GM12892 (cell line): ENCODE measurements around the gene GGT7.
A peak's percentile ranks its signal among the peaks of the same experiment; 100 is the strongest.

ENCODE experiments used
- DNase-seq: peaks from one replicate; pipeline ENCODE4 v3.0.0; 2011; ENCODE audit not compliant: insufficient read length
- FAIRE-seq: peaks from 2 replicates; lab custom pipeline; 2011; peaks lifted over from hg19 to GRCh38; lab: Jason Lieb, UNC
- POLR2A ChIP-seq: IDR thresholded peaks from 2 replicates; pipeline ENCODE4 v1.6.1; 2011; ENCODE audit warnings: low read depth, low read length, control low read depth
- POLR2AphosphoS5 ChIP-seq: IDR thresholded peaks from 2 replicates; pipeline ENCODE4 v1.6.1; 2011; ENCODE audit warnings: low read depth, low read length, control low read depth
- TAF1 ChIP-seq: IDR thresholded peaks from 2 replicates; pipeline ENCODE4 v1.6.1; 2011; ENCODE audit warnings: low read depth, mild to moderate bottlenecking, control low read depth, low read length, borderline replicate concordance

Gene GGT7

DNA sequence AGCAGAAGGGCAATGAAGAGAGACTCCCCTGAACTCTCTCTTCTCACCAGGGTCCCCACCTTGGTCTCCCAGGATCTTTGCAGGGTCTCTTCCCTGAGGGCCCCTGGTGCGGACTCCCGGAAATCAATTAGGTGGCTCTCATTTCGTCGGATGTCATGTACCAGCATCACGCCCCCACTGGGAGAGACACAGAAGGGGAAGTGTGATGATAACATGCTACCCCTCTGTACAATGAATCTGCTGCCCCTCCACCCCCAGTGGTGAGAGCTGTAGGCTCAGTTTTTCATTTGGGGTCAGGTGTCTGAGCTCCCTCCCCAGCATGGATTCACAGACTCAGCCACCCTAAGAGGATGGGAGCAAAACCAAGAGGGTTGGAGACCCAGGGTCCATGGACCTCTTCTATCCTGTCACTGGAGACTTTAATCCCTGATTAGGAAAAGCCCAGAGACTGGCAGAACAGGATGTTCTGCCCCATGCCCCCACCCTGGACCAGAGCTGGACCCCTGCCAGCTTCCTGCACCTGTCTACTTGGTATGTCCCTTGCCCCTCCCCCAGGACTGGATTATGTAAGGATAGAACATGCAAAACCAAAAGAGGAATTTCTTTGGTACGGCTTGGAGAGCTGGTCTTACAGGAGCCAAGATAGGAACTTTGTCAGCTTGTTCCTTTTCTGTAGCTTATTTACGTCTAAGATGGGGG, 11.1 kb downstream of the GGT7 start:
- DNase-seq (no peak), FAIRE-seq (no peak)
- TF ChIP-seq POLR2A (no peak), TAF1 (no peak)

DNA sequence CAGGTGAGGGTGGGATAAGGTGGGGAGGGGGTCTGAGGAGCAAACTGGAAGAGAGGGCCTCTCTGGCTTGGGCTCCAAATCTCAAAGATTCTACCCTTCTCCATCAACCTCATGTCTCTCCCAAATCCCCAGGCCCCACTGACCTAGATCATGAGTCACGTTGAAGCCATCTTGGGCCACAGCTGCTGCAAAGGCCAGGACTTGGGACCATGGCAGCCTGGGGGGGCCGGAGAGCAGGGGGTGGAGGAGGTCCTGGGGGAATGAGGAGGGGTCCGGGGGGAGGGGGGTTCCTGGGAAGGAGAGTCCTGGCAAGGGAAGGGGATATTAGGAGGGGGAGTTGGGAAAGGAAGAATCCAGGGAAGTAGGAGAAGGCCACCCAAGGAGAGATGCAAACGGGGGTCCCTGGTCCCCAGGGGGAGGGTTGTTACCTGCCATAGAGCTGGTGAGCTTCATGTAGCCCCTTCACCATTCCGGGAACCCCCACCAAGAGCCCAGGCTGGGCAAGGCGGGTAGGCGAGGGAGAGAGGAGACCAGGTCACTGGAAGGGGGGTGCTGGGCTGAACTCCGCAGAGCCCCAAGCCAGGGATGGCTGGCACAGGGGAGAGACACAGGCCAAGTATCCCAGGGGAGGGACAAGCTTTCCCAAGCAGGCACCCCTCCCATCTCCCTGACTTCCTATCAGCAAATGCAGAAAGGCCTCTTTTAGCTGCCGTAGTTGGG, 12.7 kb downstream of the GGT7 start:
- TF ChIP-seq POLR2AphosphoS5 (no peak), POLR2A (no peak), TAF1 (no peak)

GRCh38 chr20:34859367-34859766, 13.3 kb downstream of the GGT7 start:
- DNase-seq (no peak), FAIRE-seq (no peak)
- no peak for TF ChIP-seq POLR2AphosphoS5
- TF ChIP-seq TAF1 = no peak
- TF ChIP-seq POLR2A = no peak

More for the DNA sequence above, 12.7 kb downstream of the GGT7 start:
- no peak for FAIRE-seq
- DNase-seq = no peak

- FAIRE-seq (no peak), DNase-seq (no peak)
- TF ChIP-seq TAF1 = no peak
- no peak for TF ChIP-seq POLR2A
- TF ChIP-seq POLR2AphosphoS5 = no peak
Measured at GRCh38 chr20:34852298-34852697, 20.4 kb downstream of the GGT7 start.

DNA sequence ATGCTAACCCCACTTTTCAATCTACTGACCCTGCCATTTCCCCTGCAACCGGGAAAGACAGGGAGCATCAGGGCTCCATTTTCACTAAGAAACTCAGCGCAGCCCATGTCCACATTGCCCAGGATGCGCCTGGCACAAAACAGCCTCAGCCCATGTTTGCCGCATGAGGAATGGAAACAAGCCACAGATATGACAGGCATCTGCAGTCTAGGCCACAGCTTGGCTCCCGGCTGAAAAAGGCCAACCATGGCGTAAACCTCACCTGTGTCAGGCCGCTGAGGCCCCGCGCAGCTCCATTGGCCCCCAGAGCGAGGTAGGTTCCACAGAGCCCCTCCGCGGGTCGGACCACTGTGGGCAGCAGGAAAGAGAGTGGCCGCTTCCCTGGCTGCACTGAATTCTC, 21.7 kb downstream of the GGT7 start:
- no peak for TF ChIP-seq POLR2A
- no peak for TF ChIP-seq POLR2AphosphoS5
- no peak for TF ChIP-seq TAF1
- no peak for DNase-seq
- no peak for FAIRE-seq

- no peak for DNase-seq
- FAIRE-seq = no peak
- TF ChIP-seq POLR2A (no peak), POLR2AphosphoS5 (no peak), TAF1 (no peak)
Measured at GRCh38 chr20:34849778-34850177, 22.9 kb downstream of the GGT7 start.

GRCh38 chr20:34848597-34848996, 24.1 kb downstream of the GGT7 start:
- FAIRE-seq (no peak), DNase-seq (no peak)
- TF ChIP-seq POLR2A (no peak), POLR2AphosphoS5 (no peak), TAF1 (no peak)

DNA sequence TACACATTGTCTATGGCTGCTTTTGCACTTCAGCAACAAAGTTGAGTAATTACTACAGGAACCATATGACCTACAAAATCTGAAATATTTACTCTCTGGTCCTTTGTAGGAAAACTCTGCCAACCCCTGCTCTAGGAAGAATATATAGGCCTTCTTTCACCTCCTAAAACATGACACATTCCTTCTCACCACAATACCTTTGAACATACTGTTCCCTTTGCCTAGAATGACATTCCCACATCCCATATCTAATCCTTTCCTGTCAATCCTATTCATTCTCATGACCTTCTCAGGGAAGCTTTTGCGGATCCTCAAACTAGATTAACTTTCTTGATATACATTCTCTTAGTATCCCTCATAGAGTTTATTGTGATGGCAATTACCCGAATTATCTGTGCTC, 29.2 kb downstream of the GGT7 start:
- TF ChIP-seq POLR2AphosphoS5 (no peak), TAF1 (no peak), POLR2A (no peak)
- FAIRE-seq = no peak
- no peak for DNase-seq

- TF ChIP-seq POLR2AphosphoS5 = no peak
- no peak for TF ChIP-seq POLR2A
- no peak for TF ChIP-seq TAF1
- DNase-seq = no peak
- no peak for FAIRE-seq
Measured at GRCh38 chr20:34842143-34842542, 30.5 kb downstream of the GGT7 start.

- FAIRE-seq = peak; percentile 51
- no peak for DNase-seq
- TF ChIP-seq POLR2A = no peak
- TF ChIP-seq POLR2AphosphoS5 = no peak
- TF ChIP-seq TAF1 = no peak
Measured at GRCh38 chr20:34834459-34834893, 38.2 kb downstream of the GGT7 start.

- no peak for DNase-seq
- FAIRE-seq = no peak
- TF ChIP-seq POLR2A (no peak), POLR2AphosphoS5 (no peak), TAF1 (no peak)
Measured at GRCh38 chr20:34831936-34832335, 40.7 kb downstream of the GGT7 start.

DNA sequence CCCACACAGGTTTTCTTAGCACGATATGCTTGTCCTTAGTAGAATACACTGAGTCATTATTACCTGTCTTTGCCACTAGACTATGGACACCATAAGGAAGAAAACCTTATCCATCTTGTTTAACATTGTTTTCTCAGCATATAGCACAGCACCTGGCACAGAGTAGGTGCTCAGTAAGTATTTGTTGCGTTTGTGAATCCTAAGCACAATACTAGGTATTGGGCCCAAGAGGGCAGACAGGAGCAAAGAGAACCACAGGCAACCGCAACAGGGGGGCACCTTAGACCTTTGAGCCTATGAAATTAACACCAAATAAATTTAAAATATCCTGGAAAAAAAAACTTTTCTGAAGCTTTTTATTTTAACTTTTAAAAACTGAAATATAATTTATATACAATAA, 43.5 kb downstream of the GGT7 start:
- no peak for FAIRE-seq
- TF ChIP-seq POLR2A = no peak
- TF ChIP-seq POLR2AphosphoS5 = no peak
- no peak for TF ChIP-seq TAF1
- DNase-seq = no peak
